ENCODE data around the gene ZNF107. TPM values are rescaled to one million over a fixed set of nuclear protein-coding genes. Genes with fewer than 3 reads are reported as not detected.

Gene ZNF107
- total RNA-seq, 1 donor from 2014 or later: 7.8 TPM

- H3K27me3 Mint-ChIP-seq (ENCODE audit: low read depth, unreplicated experiment): no peaks in the 10 kb centered on the region
- no peaks in the 10 kb centered on the region for H3K36me3 Mint-ChIP-seq (ENCODE audit: low read depth, unreplicated experiment)
- no peaks in the 10 kb centered on the region for H3K9me3 ChIP-seq (ENCODE audit: insufficient read depth, low read depth, low read length)
- H3K4me3 Mint-ChIP-seq (ENCODE audit: unreplicated experiment): no peak overlapping the region
- H3K9ac ChIP-seq (ENCODE audit: low read length): no peak overlapping the region
- H3K27ac Mint-ChIP-seq (ENCODE audit: unreplicated experiment): no peak overlapping the region
- H3K4me2 ChIP-seq (ENCODE audit: low read length): no peak overlapping the region
- H3K79me2 ChIP-seq (ENCODE audit: insufficient read depth, low read length): no peaks in the 10 kb centered on the region
- H3K4me1 Mint-ChIP-seq (ENCODE audit: low read depth, unreplicated experiment): no peaks in the 10 kb centered on the region
- no peak for DNase-seq (ENCODE audit: low read depth)
- H3K27ac ChIP-seq (ENCODE audit: low read depth, low read length): no peak overlapping the region
- no peak for FAIRE-seq
- no peaks in the 10 kb centered on the region for H3K36me3 ChIP-seq (ENCODE audit: insufficient read depth, low read length)
- TF ChIP-seq CTCF (IDR thresholded peaks at IDR 0.05; ENCODE audit: insufficient read depth, low read depth, low read length) (no peak), EZH2 (IDR thresholded peaks at IDR 0.05; ENCODE audit: insufficient read depth, low read length) (no peak)
- no peak overlapping the region for H2AFZ ChIP-seq (ENCODE audit: low read depth, low read length)
- H3K9me3 Mint-ChIP-seq (ENCODE audit: unreplicated experiment): peaks cover 7% of the 10 kb centered on the region
- no peak overlapping the region for H3K4me3 ChIP-seq (ENCODE audit: insufficient read depth, low read depth, low read length)
- no peaks in the 10 kb centered on the region for H4K20me1 ChIP-seq (ENCODE audit: insufficient read depth, low read length)
- H3K4me1 ChIP-seq (ENCODE audit: insufficient read depth, low read length): no peaks in the 10 kb centered on the region
- H3K27me3 ChIP-seq (ENCODE audit: insufficient read depth, low read length): no peaks in the 10 kb centered on the region
Observed at GRCh38 chr7:64744680-64745079, 78.7 kb downstream of the ZNF107 start.

GRCh38 chr7:64747802-64748201 is 81.9 kb downstream of the ZNF107 start:
- TF ChIP-seq CTCF (IDR thresholded peaks at IDR 0.05; ENCODE audit: insufficient read depth, low read depth, low read length) (no peak), EZH2 (IDR thresholded peaks at IDR 0.05; ENCODE audit: insufficient read depth, low read length) (no peak)
- no peak overlapping the region for H3K27ac ChIP-seq (ENCODE audit: low read depth, low read length)
- no peaks in the 10 kb centered on the region for H3K36me3 Mint-ChIP-seq (ENCODE audit: low read depth, unreplicated experiment)
- FAIRE-seq: no peak
- no peaks in the 10 kb centered on the region for H3K27me3 Mint-ChIP-seq (ENCODE audit: low read depth, unreplicated experiment)
- H3K4me3 Mint-ChIP-seq (ENCODE audit: unreplicated experiment): no peak overlapping the region
- no peaks in the 10 kb centered on the region for H3K4me1 ChIP-seq (ENCODE audit: insufficient read depth, low read length)
- peaks cover 9% of the 10 kb centered on the region for H3K9me3 Mint-ChIP-seq (ENCODE audit: unreplicated experiment)
- no peaks in the 10 kb centered on the region for H3K27me3 ChIP-seq (ENCODE audit: insufficient read depth, low read length)
- no peaks in the 10 kb centered on the region for H3K4me1 Mint-ChIP-seq (ENCODE audit: low read depth, unreplicated experiment)
- no peaks in the 10 kb centered on the region for H4K20me1 ChIP-seq (ENCODE audit: insufficient read depth, low read length)
- H3K36me3 ChIP-seq (ENCODE audit: insufficient read depth, low read length): no peaks in the 10 kb centered on the region
- DNase-seq (ENCODE audit: low read depth): no peak
- H2AFZ ChIP-seq (ENCODE audit: low read depth, low read length): no peak overlapping the region
- no peak overlapping the region for H3K4me2 ChIP-seq (ENCODE audit: low read length)
- H3K4me3 ChIP-seq (ENCODE audit: insufficient read depth, low read depth, low read length): no peak overlapping the region
- no peaks in the 10 kb centered on the region for H3K9me3 ChIP-seq (ENCODE audit: insufficient read depth, low read depth, low read length)
- no peak overlapping the region for H3K9ac ChIP-seq (ENCODE audit: low read length)
- no peaks in the 10 kb centered on the region for H3K79me2 ChIP-seq (ENCODE audit: insufficient read depth, low read length)
- H3K27ac Mint-ChIP-seq (ENCODE audit: unreplicated experiment): no peak overlapping the region

GRCh38 chr7:64753032-64753431 is 87.1 kb downstream of the ZNF107 start:
- peaks cover 6% of the 10 kb centered on the region for H3K9me3 Mint-ChIP-seq (ENCODE audit: unreplicated experiment)

More at GRCh38 chr7:64753032-64753431, 87.1 kb downstream of the ZNF107 start:
- Mint-ChIP-seq H3K27me3 (ENCODE audit: low read depth, unreplicated experiment) (no peaks in the 10 kb centered on the region), H3K36me3 (ENCODE audit: low read depth, unreplicated experiment) (no peaks in the 10 kb centered on the region), H3K4me3 (ENCODE audit: unreplicated experiment) (no peak overlapping the region), H3K27ac (ENCODE audit: unreplicated experiment) (no peak overlapping the region), H3K4me1 (ENCODE audit: low read depth, unreplicated experiment) (no peaks in the 10 kb centered on the region)
- Histone ChIP-seq H3K27ac (ENCODE audit: low read depth, low read length) (no peak overlapping the region), H3K4me2 (ENCODE audit: low read length) (no peak overlapping the region), H3K9ac (ENCODE audit: low read length) (no peak overlapping the region), H3K79me2 (ENCODE audit: insufficient read depth, low read length) (no peaks in the 10 kb centered on the region), H3K27me3 (ENCODE audit: insufficient read depth, low read length) (no peaks in the 10 kb centered on the region), H3K4me3 (ENCODE audit: insufficient read depth, low read depth, low read length) (no peak overlapping the region), H3K4me1 (ENCODE audit: insufficient read depth, low read length) (no peaks in the 10 kb centered on the region), H2AFZ (ENCODE audit: low read depth, low read length) (no peak overlapping the region), H4K20me1 (ENCODE audit: insufficient read depth, low read length) (no peaks in the 10 kb centered on the region), H3K9me3 (ENCODE audit: insufficient read depth, low read depth, low read length) (no peaks in the 10 kb centered on the region), H3K36me3 (ENCODE audit: insufficient read depth, low read length) (no peaks in the 10 kb centered on the region)
- no peak for DNase-seq (ENCODE audit: low read depth)
- no peak for TF ChIP-seq EZH2 (IDR thresholded peaks at IDR 0.05; ENCODE audit: insufficient read depth, low read length)
- no peak for TF ChIP-seq CTCF (IDR thresholded peaks at IDR 0.05; ENCODE audit: insufficient read depth, low read depth, low read length)
- FAIRE-seq: no peak
